H9 (cell line): ENCODE measurements around the gene MFRP. TPM values are rescaled to one million over a fixed set of nuclear protein-coding genes. Genes with fewer than 3 reads are reported as not detected.

Experiments
- DNase-seq: peaks from one replicate; pipeline ENCODE4 v3.0.0-alpha.2; 2017
- H2AFZ ChIP-seq: one replicate; pipeline ENCODE4 v1.6.1; 2013; ENCODE audit warnings: mild to moderate bottlenecking, low read length, control low read depth, moderate library complexity
- H2AK5ac ChIP-seq: 2 replicates; pipeline ENCODE4 v1.6.1; 2013; ENCODE audit warnings: low read length, control low read depth, mixed read lengths; ENCODE audit not compliant: insufficient read length
- H2BK120ac ChIP-seq: one replicate; pipeline ENCODE4 v1.6.1; 2013; ENCODE audit warnings: low read depth, mild to moderate bottlenecking, low read length, control low read depth, inconsistent platforms; ENCODE audit not compliant: poor library complexity, severe bottlenecking
- H2BK12ac ChIP-seq: 2 replicates; pipeline ENCODE4 v1.6.1; 2013; ENCODE audit warnings: low read length, control low read depth, mixed read lengths, low read depth; ENCODE audit not compliant: insufficient read length
- H2BK15ac ChIP-seq: 2 replicates; pipeline ENCODE4 v1.6.1; 2013; ENCODE audit warnings: low read depth, low read length, control low read depth
- H2BK20ac ChIP-seq: one replicate; pipeline ENCODE4 v1.6.1; 2013; ENCODE audit warnings: low read depth, mild to moderate bottlenecking, low read length, control low read depth, inconsistent platforms; ENCODE audit not compliant: poor library complexity, severe bottlenecking
- H2BK5ac ChIP-seq: 2 replicates; pipeline ENCODE4 v1.6.1; 2013; ENCODE audit warnings: low read length, control low read depth, mixed read lengths; ENCODE audit not compliant: insufficient read length
- H3K14ac ChIP-seq: 2 replicates; pipeline ENCODE4 v1.6.1; 2013; ENCODE audit warnings: low read length, control low read depth; ENCODE audit not compliant: insufficient read depth
- H3K18ac ChIP-seq: 2 replicates; pipeline ENCODE4 v1.6.1; 2013; ENCODE audit warnings: low read depth, mild to moderate bottlenecking, mixed read lengths, low read length, control low read depth; ENCODE audit not compliant: insufficient read length
- H3K23ac ChIP-seq: 2 replicates; pipeline ENCODE4 v1.6.1; 2013; ENCODE audit warnings: low read length, control low read depth, mixed read lengths, low read depth; ENCODE audit not compliant: insufficient read length
- H3K23me2 ChIP-seq: 2 replicates; pipeline ENCODE4 v1.6.1; 2013; ENCODE audit warnings: low read depth, mild to moderate bottlenecking, mixed read lengths, low read length, control low read depth; ENCODE audit not compliant: insufficient read length, poor library complexity, severe bottlenecking
- H3K27ac ChIP-seq: 2 replicates; pipeline ENCODE4 v1.5.1; 2013; ENCODE audit warnings: low read length, control low read depth, mixed read lengths, low read depth; ENCODE audit not compliant: insufficient read length
- H3K27me3 ChIP-seq: 2 replicates; pipeline ENCODE4 v1.6.1; 2013; ENCODE audit warnings: low read length, control low read depth, inconsistent platforms; ENCODE audit not compliant: insufficient read depth
- H3K4ac ChIP-seq: 2 replicates; pipeline ENCODE4 v1.6.1; 2013; ENCODE audit warnings: low read depth, mild to moderate bottlenecking, control low read depth, inconsistent platforms, low read length, moderate library complexity
- H3K4me1 ChIP-seq: 2 replicates; pipeline ENCODE4 v1.6.1; 2013; ENCODE audit warnings: low read length, control low read depth, inconsistent platforms; ENCODE audit not compliant: insufficient read depth
- H3K4me2 ChIP-seq: 2 replicates; pipeline ENCODE4 v1.6.1; 2013; ENCODE audit warnings: low read length, control low read depth, mixed read lengths; ENCODE audit not compliant: insufficient read length, insufficient read depth
- H3K56ac ChIP-seq: 2 replicates; pipeline ENCODE4 v1.6.1; 2013; ENCODE audit warnings: low read depth, mild to moderate bottlenecking, mixed read lengths, low read length, control low read depth; ENCODE audit not compliant: insufficient read length
- H3K79me1 ChIP-seq: 2 replicates; pipeline ENCODE4 v1.6.1; 2013; ENCODE audit warnings: low read depth, mild to moderate bottlenecking, moderate library complexity, low read length, control low read depth, inconsistent platforms; ENCODE audit not compliant: insufficient read depth, poor library complexity, severe bottlenecking
- H3K79me2 ChIP-seq: 2 replicates; pipeline ENCODE4 v1.6.1; 2013; ENCODE audit warnings: low read length, control low read depth, inconsistent platforms; ENCODE audit not compliant: insufficient read depth
- H3K9ac ChIP-seq: 2 replicates; pipeline ENCODE4 v1.6.1; 2013; ENCODE audit warnings: low read length, control low read depth, mixed read lengths; ENCODE audit not compliant: insufficient read length; ENCODE audit errors: extremely low read depth
- H3K9me3 ChIP-seq: one replicate; pipeline ENCODE4 v1.6.1; 2013; ENCODE audit warnings: low read depth, low read length, inconsistent platforms; ENCODE audit not compliant: control insufficient read depth
- H3T11ph ChIP-seq: one replicate; pipeline ENCODE4 v1.6.1; 2013; ENCODE audit warnings: mild to moderate bottlenecking, low read length, control low read depth, inconsistent platforms
- H4K20me1 ChIP-seq: one replicate; pipeline ENCODE4 v1.6.1; 2013; ENCODE audit not compliant: control insufficient read depth, insufficient read length, insufficient read depth
- H4K5ac ChIP-seq: 2 replicates; pipeline ENCODE4 v1.6.1; 2013; ENCODE audit warnings: low read depth, mild to moderate bottlenecking, mixed read lengths, low read length, control low read depth; ENCODE audit not compliant: insufficient read length
- H4K8ac ChIP-seq: replicated peaks from 2 replicates; pipeline ENCODE4 v1.6.1; 2013; ENCODE audit warnings: low read length, control low read depth, mixed read lengths, low read depth; ENCODE audit not compliant: insufficient read length
- H4K91ac ChIP-seq: 2 replicates; pipeline ENCODE4 v1.6.1; 2013; ENCODE audit warnings: low read depth, mild to moderate bottlenecking, moderate library complexity, mixed read lengths, low read length, control low read depth; ENCODE audit not compliant: insufficient read length
- H3K27ac Mint-ChIP-seq, 3 experiments: 2 replicates in 2 of 3; 3 replicates in 1 of 3; pipeline ENCODE4 v1.8.0; 2020 to 2021; ENCODE audit warnings: mixed read lengths in 3 of 3, mild to moderate bottlenecking in 1 of 3, moderate library complexity in 1 of 3
- H3K27me3 Mint-ChIP-seq: 2 replicates; pipeline ENCODE4 v1.8.0; 2021; ENCODE audit warnings: low read depth, mild to moderate bottlenecking, moderate library complexity, mixed read lengths
- H3K36me3 Mint-ChIP-seq, 3 experiments: 2 replicates in 2 of 3; 3 replicates in 1 of 3; pipeline ENCODE4 v1.8.0; 2020 to 2021; ENCODE audit warnings: low read depth in 3 of 3, mixed read lengths in 3 of 3; ENCODE audit not compliant: insufficient read depth in 1 of 3
- H3K4me1 Mint-ChIP-seq, 2 experiments: 2 replicates each; pipeline ENCODE4 v1.8.0; 2020; ENCODE audit warnings: mixed read lengths in 2 of 2
- H3K4me3 Mint-ChIP-seq, 2 experiments: 2 replicates in 1 of 2; 3 replicates in 1 of 2; pipeline ENCODE4 v1.8.0; 2020 to 2021; ENCODE audit warnings: mild to moderate bottlenecking in 2 of 2, mixed read lengths in 2 of 2, moderate library complexity in 1 of 2
- H3K9me3 Mint-ChIP-seq, 2 experiments: 2 replicates in 1 of 2; 3 replicates in 1 of 2; pipeline ENCODE4 v1.8.0; 2020; ENCODE audit warnings: mild to moderate bottlenecking in 2 of 2, mixed read lengths in 2 of 2, moderate library complexity in 1 of 2
- CTCF ChIP-seq: fragments of 200-600 bp; sonication (generic); conservative IDR thresholded peaks from 3 replicates; pipeline ENCODE4 v1.8.0; 2021; ENCODE audit warnings: antibody characterized with exemption, mild to moderate bottlenecking
- WGBS: extraction: QIAGEN DNeasy Blood & Tissue Kit; methylation state at CpG from one replicate; pipeline ENCODE4 v1.1.7; 2013; ENCODE audit warnings: missing lambda C conversion rate, low lambda C conversion rate, mixed read lengths; ENCODE audit not compliant: insufficient read length; ENCODE audit errors: extremely low coverage; 5-methylcytosine and 5-hydroxymethylcytosine counted together
- total RNA-seq: library from RNA; stranded (reverse); gene quantifications from 2 replicates; pipeline ENCODE4 v1.2.1, GENCODE V29; 2021

MFRP gene
- total RNA-seq, 1 experiment from 2014 or later, result not detected

- TF ChIP-seq CTCF, result no peak
- Histone ChIP-seq H3K27ac (no peak overlapping the region), H3K4me1 (peaks cover 2% of the 10 kb centered on the region; the same call in 1 of the 2 replicates), H4K8ac (no peak overlapping the region), H3K79me2 (no peaks in the 10 kb centered on the region), H3K18ac (no peak overlapping the region), H3K14ac (no peak overlapping the region), H3K23me2 (no peaks in the 10 kb centered on the region), H4K5ac (no peak overlapping the region), H2BK5ac (no peak overlapping the region), H2BK15ac (no peak overlapping the region), H3K79me1 (no peaks in the 10 kb centered on the region), H2AFZ (no peak overlapping the region), H2BK20ac (no peak overlapping the region), H3K4ac (no peak overlapping the region), H2BK120ac (no peak overlapping the region), H2AK5ac (no peak overlapping the region), H3K27me3 (no peaks in the 10 kb centered on the region), H3K56ac (no peak overlapping the region), H3K23ac (no peak overlapping the region), H4K20me1 (no peaks in the 10 kb centered on the region), H3T11ph (no peak overlapping the region), H3K9me3 (no peaks in the 10 kb centered on the region), H3K9ac (no peak overlapping the region), H2BK12ac (no peak overlapping the region), H4K91ac (no peak overlapping the region), H3K4me2 (no peak overlapping the region)
- Mint-ChIP-seq H3K27me3 (peaks cover 14% of the 10 kb centered on the region), H3K36me3 (peaks cover 0 to 3% (median 0%) of the 10 kb centered on the region in 3 experiments; a peak in 1 of 7 replicates), H3K4me1 (peaks cover 68 to 79% of the 10 kb centered on the region in 2 experiments), H3K27ac (no peak overlapping the region), H3K9me3 (no peaks in the 10 kb centered on the region), H3K4me3 (no peak overlapping the region; a peak in 1 of 5 replicates)
- WGBS, result no CpG with 5 or more reads among the region's 23 CpGs
- no peak for DNase-seq
These were observed 26.8 kb upstream of the MFRP start for GRCh38 chr11:119373059-119373920.
